ENCODE data around the gene USP8. TPM values are rescaled to one million over a fixed set of nuclear protein-coding genes. Genes with fewer than 3 reads are reported as not detected.

USP8 gene
- total RNA-seq, 1 donor from 2014 or later: 66.2 TPM

GRCh38 chr15:50558012-50558411 lies 133.8 kb downstream of the USP8 start:
- no peaks in the 10 kb centered on the region for H3K27me3 Mint-ChIP-seq (ENCODE audit: insufficient read depth)
- no peaks in the 10 kb centered on the region for H3K9me3 Mint-ChIP-seq
- no peak overlapping the region for H3K27ac Mint-ChIP-seq
- peaks cover 35% of the 10 kb centered on the region for H3K4me1 Mint-ChIP-seq (ENCODE audit: low read depth)
- peaks cover 26% of the 10 kb centered on the region for H3K36me3 Mint-ChIP-seq (ENCODE audit: low read depth)
- no peak for DNase-seq (ENCODE audit: low spot score)
- intact Hi-C loops (cut with micrococcal nuclease): no loop called here
- no peak overlapping the region for H3K4me3 Mint-ChIP-seq

- intact Hi-C loops (cut with micrococcal nuclease): loop anchor here (1.0 to 5.0 kb wide), 5 partner anchors 76 to 344 kb away; partner anchors contain the start of genes GABPB1 and TRPM7
- peaks cover 4% of the 10 kb centered on the region for H3K9me3 Mint-ChIP-seq
- peak overlapping the region; percentile 16 for H3K4me3 Mint-ChIP-seq
- H3K4me1 Mint-ChIP-seq (ENCODE audit: low read depth): peaks cover 25% of the 10 kb centered on the region
- DNase-seq (ENCODE audit: low spot score): peak; percentile 8
- no peaks in the 10 kb centered on the region for H3K27me3 Mint-ChIP-seq (ENCODE audit: insufficient read depth)
- H3K36me3 Mint-ChIP-seq (ENCODE audit: low read depth): peaks cover 25% of the 10 kb centered on the region
- H3K27ac Mint-ChIP-seq: peak overlapping the region; percentile 87
These were observed 138.8 kb downstream of the USP8 start for GRCh38 chr15:50562735-50563640.

GRCh38 chr15:50563756-50564155 lies 139.6 kb downstream of the USP8 start:
- peaks cover 4% of the 10 kb centered on the region for H3K9me3 Mint-ChIP-seq
- H3K36me3 Mint-ChIP-seq (ENCODE audit: low read depth): peaks cover 28% of the 10 kb centered on the region
- intact Hi-C loops (cut with micrococcal nuclease): loop anchor here (1.0 to 5.0 kb wide), 5 partner anchors 76 to 343 kb away; partner anchors contain the start of genes GABPB1 and TRPM7
- peaks cover 25% of the 10 kb centered on the region for H3K4me1 Mint-ChIP-seq (ENCODE audit: low read depth)
- no peak overlapping the region for H3K4me3 Mint-ChIP-seq
- peak overlapping the region; percentile 87 for H3K27ac Mint-ChIP-seq
- DNase-seq (ENCODE audit: low spot score): no peak
- no peaks in the 10 kb centered on the region for H3K27me3 Mint-ChIP-seq (ENCODE audit: insufficient read depth)

Other genes with a start within 250 kb of the USP8 start
- gene SLC27A2, start 242.2 kb upstream of the USP8 start, total RNA-seq: 78.0 and 78.7 TPM in 2 replicates
- 2.1 and 2.4 TPM in 2 replicates for gene HDC, start 158.7 kb upstream of the USP8 start, total RNA-seq
- 80.7 and 81.0 TPM in 2 replicates for gene GABPB1, start 69.2 kb upstream of the USP8 start, total RNA-seq
- gene USP50, start 122.3 kb downstream of the USP8 start, total RNA-seq: 0.37 TPM in 1 of 2 replicates, not detected in the other

Measured in activated T-helper 1 cell treated with anti-CD3 and anti-CD28 coated beads, Interleukin-12 subunit alpha, Interleukin-12 subunit beta, Interleukin-2, Interleukin-4 antibody, amounts not matched to agents 30 ng/mL and 10 ng/mL and 1 ng/mL, durations not matched to agents 14 hours and 24 hours and 36 hours (primary cell).